Pancreas (tissue), 10 donors: ENCODE results near the gene ZNF747. TPM values are rescaled to one million over a fixed set of nuclear protein-coding genes. Genes with fewer than 3 reads are reported as not detected.

Experiments used
- ATAC-seq, 4 donors: fragments of 200-7000 bp; cut with Tn5 transposase; one replicate each; pipeline versions ENCODE4 v1.8.0 to v1.9.1; 2020; ENCODE audit warnings: mild to moderate bottlenecking in 4 of 4, moderate library complexity in 4 of 4
- DNase-seq, 6 donors: peaks; one replicate each; pipeline ENCODE4 v3.0.0-alpha.2; 2020
- FAIRE-seq: peaks from 2 replicates; lab custom pipeline; 2012; peaks lifted over from hg19 to GRCh38; lab: Jason Lieb, UNC
- H3K27ac ChIP-seq, 4 donors: fragments of 200-600 bp; sonication (generic); 1 replicate in 3 of 4; 2 replicates in 1 of 4; pipeline versions ENCODE4 v1.5.0 to v1.8.0; 2020
- H3K27me3 ChIP-seq, 4 donors: fragments of 200-600 bp; one replicate each; pipeline ENCODE4 v1.8.0; 2021
- H3K36me3 ChIP-seq, 3 donors: fragments of 200-600 bp; sonication (generic) in 1 of 3; one replicate each; pipeline versions ENCODE4 v1.5.0 to v1.8.0; 2020 to 2021
- H3K4me1 ChIP-seq, 3 donors: fragments of 200-600 bp; one replicate each; pipeline ENCODE4 v1.8.0; 2021
- H3K4me3 ChIP-seq, 4 donors: fragments of 200-600 bp; sonication (generic) in 2 of 4; one replicate each; pipeline versions ENCODE4 v1.5.0 to v1.8.0; 2020 to 2021
- H3K9me3 ChIP-seq, 4 donors: fragments of 200-600 bp; one replicate each; pipeline ENCODE4 v1.8.0; 2021
- WGBS, 2 donors: extraction: QIAGEN DNeasy Blood & Tissue Kit; methylation state at CpG; one replicate each; pipeline ENCODE4 v1.1.7; 2013; 5-methylcytosine and 5-hydroxymethylcytosine counted together
- intact Hi-C, 3 donors: fragments of 100-400 bp; cut with DNase I; formaldehyde crosslinking; loops; one replicate each; pipeline versions ENCODE4 v1.11.1 to v1.14.2; 2022
- polyA plus RNA-seq, 2 donors: library from polyadenylated mRNA; stranded (reverse); fragments of 200-250 nt; gene quantifications; one replicate each; pipeline ENCODE4 v1.2.3, GENCODE V29; 2013
- total RNA-seq, 6 donors: library from RNA; stranded (reverse); fragmentation: NEBNext Ultra II Directional in 4 of 6; extraction: Animal tissue kit (Norgen Biotek cat#: 25700) in 4 of 6; gene quantifications; one replicate each; pipeline versions ENCODE4 v1.2.1 to v1.2.4, GENCODE V29; 2021 to 2023
- TF ChIP-seq, protein P1 (sequence below), 4 donors: fragments of 200-600 bp; sonication (generic) in 3 of 4; IDR thresholded peaks; one replicate each; pipeline versions ENCODE4 v1.5.0 to v1.8.0; 2021; ENCODE audit warnings: antibody characterized with exemption in 4 of 4
- donor health status: healthy with polysubstance abuse.
- donor health status: DM: no; HTN: no; CAD: no; lungs with moderate emphysema.
- donor health status: DM: no; HTN: no; CAD: no.
- donor health status: control.
- donor health status: control.
- donor health status: Bipolar disorder and iron deficiency.
- donor health status: DM: yes; HTN: yes; CAD: no.
- donor health status: DM: no; HTN: no; CAD: no.
- donor health status: DM: no; HTN: no; CAD: no.
- donor health status: DM: yes; HTN: yes; CAD: no.

The ZNF747 gene
- total and polyA plus RNA-seq, 8 donors, result 2.7 to 6.9 (median 5.2) TPM

DNA sequence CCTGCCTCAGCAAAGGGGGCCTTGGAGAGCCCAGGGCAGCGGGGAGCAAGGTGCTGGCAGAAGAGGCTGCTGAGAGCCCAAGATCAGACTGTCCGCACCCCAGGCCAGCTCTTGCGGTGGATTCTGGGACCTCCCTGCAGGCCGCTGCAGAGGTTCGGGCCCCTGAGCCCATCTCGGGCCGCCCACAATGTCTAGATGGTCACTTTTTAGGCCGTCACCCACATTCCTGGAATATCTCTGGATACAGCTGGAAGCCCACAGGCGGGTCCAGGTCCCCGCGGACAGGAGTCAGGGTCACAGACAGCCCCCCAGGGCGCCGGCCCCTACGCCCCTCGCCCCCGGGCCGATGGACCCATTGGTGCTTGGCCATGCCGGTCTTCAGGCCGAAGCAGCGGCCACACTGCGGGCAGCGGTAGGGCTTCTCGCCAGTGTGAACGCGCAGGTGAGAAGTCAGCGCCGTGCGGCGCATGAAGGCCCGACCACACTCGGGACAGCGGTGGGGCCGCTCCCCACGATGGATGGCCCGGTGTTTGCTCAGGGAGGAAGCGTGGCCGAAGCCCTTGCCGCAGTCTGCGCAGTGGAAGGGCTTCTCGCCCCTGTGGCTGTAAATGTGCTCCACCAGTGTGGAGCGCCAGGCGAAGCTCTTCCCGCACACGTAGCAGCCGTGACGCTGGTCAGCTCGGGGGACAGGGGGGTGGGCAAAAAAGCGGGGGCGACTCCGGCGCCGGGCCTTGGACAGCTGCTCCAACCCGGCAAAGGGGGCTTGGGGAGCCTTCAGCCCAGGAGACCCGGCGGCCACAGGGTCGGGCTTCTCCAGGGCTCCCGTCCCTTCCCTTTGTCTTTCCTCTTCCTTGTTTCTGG lies 2.1 kb downstream of the ZNF747 start:
- ATAC-seq (no peak), DNase-seq (peak in 2 of 6 donors; percentile 46 to 79), FAIRE-seq (no peak)
- Histone ChIP-seq H3K27ac (no peak overlapping the region), H3K27me3 (no peaks in the 10 kb centered on the region), H3K9me3 (no peaks in the 10 kb centered on the region), H3K36me3 (peaks cover 0 to 7% (median 0%) of the 10 kb centered on the region in 3 donors), H3K4me3 (no peak overlapping the region), H3K4me1 (peaks cover 14 to 17% (median 15%) of the 10 kb centered on the region in 3 donors)
- intact Hi-C loops, result no loop called here
- 94 to 95% methylated on average over 56 to 57 of the region's 57 CpGs for WGBS, 2 donors
- TF ChIP-seq, protein P1, sequence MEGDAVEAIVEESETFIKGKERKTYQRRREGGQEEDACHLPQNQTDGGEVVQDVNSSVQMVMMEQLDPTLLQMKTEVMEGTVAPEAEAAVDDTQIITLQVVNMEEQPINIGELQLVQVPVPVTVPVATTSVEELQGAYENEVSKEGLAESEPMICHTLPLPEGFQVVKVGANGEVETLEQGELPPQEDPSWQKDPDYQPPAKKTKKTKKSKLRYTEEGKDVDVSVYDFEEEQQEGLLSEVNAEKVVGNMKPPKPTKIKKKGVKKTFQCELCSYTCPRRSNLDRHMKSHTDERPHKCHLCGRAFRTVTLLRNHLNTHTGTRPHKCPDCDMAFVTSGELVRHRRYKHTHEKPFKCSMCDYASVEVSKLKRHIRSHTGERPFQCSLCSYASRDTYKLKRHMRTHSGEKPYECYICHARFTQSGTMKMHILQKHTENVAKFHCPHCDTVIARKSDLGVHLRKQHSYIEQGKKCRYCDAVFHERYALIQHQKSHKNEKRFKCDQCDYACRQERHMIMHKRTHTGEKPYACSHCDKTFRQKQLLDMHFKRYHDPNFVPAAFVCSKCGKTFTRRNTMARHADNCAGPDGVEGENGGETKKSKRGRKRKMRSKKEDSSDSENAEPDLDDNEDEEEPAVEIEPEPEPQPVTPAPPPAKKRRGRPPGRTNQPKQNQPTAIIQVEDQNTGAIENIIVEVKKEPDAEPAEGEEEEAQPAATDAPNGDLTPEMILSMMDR (IDR thresholded peaks at IDR 0.05), result no peak

DNA sequence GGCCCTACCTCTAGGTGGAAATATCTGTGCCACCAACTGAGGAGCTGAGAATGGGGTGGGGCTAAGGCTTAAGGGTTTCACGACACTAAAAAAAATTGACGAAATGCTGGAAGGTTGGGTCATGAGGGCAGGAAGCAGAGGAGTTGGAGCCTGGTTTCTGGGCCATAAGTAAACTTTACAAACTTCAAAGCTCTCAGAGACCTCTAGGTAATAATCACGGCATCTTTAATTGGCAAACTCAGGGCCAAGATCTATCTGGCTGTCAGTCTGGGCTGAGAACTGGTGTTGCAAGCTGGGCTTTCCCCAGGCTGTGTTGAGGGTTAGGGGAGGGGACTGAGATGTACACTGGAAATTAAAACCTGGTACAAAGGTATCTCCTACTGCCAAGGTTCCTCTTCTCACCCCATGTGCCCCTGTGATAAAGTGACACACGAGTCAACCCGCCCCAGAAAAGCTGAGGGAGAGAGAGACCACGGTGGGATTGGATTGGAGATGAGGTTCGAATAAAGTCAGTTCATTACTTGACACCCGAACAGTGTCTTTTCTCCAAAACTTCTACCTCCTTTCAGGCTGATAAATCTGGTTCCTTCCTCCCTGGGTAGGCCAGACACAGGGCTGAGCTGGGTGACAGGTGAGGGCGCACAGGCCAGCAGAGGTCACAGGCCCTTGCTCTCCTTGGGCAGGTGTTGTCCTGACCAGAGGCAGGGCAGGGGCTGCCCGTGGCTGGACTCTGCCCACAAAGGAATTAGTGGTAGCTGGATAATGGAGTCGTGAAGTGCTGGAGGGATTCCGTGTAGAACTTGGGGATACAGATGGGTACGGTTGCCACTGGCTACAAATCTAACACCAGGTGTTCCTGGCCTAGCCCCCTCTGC lies 4.3 kb downstream of the ZNF747 start:
- FAIRE-seq, result no peak
- TF ChIP-seq, protein P1 (IDR thresholded peaks at IDR 0.05), result no peak

DNA sequence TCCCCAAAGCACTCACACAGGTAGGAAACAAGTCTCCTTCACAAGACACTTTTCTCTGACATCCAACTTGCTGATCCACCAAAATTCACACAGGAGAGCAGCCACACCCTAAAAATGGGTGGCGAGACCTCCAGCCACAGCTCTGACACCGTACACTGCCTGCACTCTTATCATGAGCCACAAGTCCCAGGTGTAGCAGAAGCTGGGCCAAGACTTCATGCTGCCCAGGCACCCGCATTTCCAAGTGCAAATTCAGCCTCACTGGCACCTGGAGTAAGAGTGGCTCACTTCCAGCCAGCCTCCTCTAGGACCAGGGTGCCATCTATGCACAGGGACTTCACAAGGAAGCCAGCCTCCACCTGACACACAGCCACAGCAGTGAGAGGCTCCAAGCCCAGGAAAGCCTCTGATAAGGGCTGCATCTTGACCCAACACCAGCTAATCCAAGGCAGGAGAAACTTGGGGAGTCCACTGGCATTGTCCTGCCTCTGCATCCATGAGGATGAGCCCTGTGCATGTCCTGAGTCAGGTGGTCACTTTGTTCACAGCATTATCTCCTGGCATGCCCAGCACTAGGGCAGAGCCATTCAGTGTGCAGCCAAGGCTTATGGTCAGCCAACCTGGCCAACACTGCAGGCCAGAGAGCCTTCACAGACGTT lies 5.7 kb downstream of the ZNF747 start:
- intact Hi-C loops, result loop anchor here in 1 of 3 donors (5.0 kb wide), 1 partner anchor 97 kb away; the partner anchor contains the start of gene DCTPP1
- Histone ChIP-seq H3K27ac (peak overlapping the region in 2 of 4 donors; percentile 90 to 99), H3K4me3 (no peak overlapping the region), H3K9me3 (no peaks in the 10 kb centered on the region), H3K4me1 (peaks cover 6 to 17% (median 15%) of the 10 kb centered on the region in 3 donors), H3K27me3 (no peaks in the 10 kb centered on the region), H3K36me3 (peaks cover 0 to 7% (median 0%) of the 10 kb centered on the region in 3 donors)
- DNase-seq (no peak), FAIRE-seq (no peak), ATAC-seq (no peak)
- 47 to 49% methylated on average over 4 of the region's 4 CpGs for WGBS, 2 donors
- TF ChIP-seq, protein P1 (IDR thresholded peaks at IDR 0.05), result no peak

More for the DNA sequence above, 4.3 kb downstream of the ZNF747 start:
- Histone ChIP-seq H3K27me3 (no peaks in the 10 kb centered on the region), H3K4me3 (no peak overlapping the region), H3K27ac (no peak overlapping the region), H3K9me3 (no peaks in the 10 kb centered on the region), H3K36me3 (peaks cover 0 to 7% (median 0%) of the 10 kb centered on the region in 3 donors), H3K4me1 (peaks cover 6 to 17% (median 15%) of the 10 kb centered on the region in 3 donors)
- intact Hi-C loops, result no loop called here
- DNase-seq (no peak), ATAC-seq (no peak)
- 80 to 84% methylated on average over 13 of the region's 13 CpGs for WGBS, 2 donors

GRCh38 chr16:30527635-30528178 lies 7.0 kb downstream of the ZNF747 start:
- ATAC-seq, result no peak

More at GRCh38 chr16:30527635-30528178, 7.0 kb downstream of the ZNF747 start:
- no peak for DNase-seq
- TF ChIP-seq, protein P1 (IDR thresholded peaks at IDR 0.05), result no peak
- Histone ChIP-seq H3K4me1 (peaks cover 6 to 11% (median 7%) of the 10 kb centered on the region in 3 donors), H3K9me3 (no peaks in the 10 kb centered on the region), H3K27ac (peak overlapping the region; percentile 90 to 99 (median 96)), H3K27me3 (no peaks in the 10 kb centered on the region), H3K36me3 (peaks cover 0 to 5% (median 0%) of the 10 kb centered on the region in 3 donors), H3K4me3 (peak overlapping the region in 3 of 4 donors; percentile 52 to 80 (median 55))
- FAIRE-seq, result no peak
- intact Hi-C loops, result loop anchor here in 1 of 3 donors (5.0 kb wide), 1 partner anchor 95 kb away; the partner anchor contains the start of gene DCTPP1
- WGBS, 2 donors, result 7 to 11% methylated on average over 14 of the region's 14 CpGs
